Measurements from ENCODE around the gene FKBP8.
"Not testable (repeated sequence)": the region's sequence is repeated elsewhere in the genome, so short reads cannot be mapped to it uniquely, and the experiment has no call there.

The FKBP8 gene

GRCh38 chr19:18542941-18543813 lies at the start of gene FKBP8:
FKBP8 (minus strand) TSS chr19:18543573; CDS start chr19:18541970, 1,603 bp downstream.
- DNase-seq = peak; percentile 93 to 94

- not testable (repeated sequence) for DNase-seq
Observed at GRCh38 chr19:18592732-18593131, 49.4 kb upstream of the FKBP8 start.

GRCh38 chr19:18591735-18592385 lies 48.5 kb upstream of the FKBP8 start:
- DNase-seq = no peak

- DNase-seq = peak in 1 of 2 donors; percentile 43
Observed at GRCh38 chr19:18590273-18591272, 47.2 kb upstream of the FKBP8 start.

GRCh38 chr19:18589380-18590272 lies 46.3 kb upstream of the FKBP8 start:
- peak in 1 of 2 donors; percentile 69 for DNase-seq

- peak; percentile 88 to 90 for DNase-seq
Observed at GRCh38 chr19:18588611-18589379, 45.4 kb upstream of the FKBP8 start, which contains the start of gene REX1BD. REX1BD (plus strand) TSS chr19:18588798; CDS start chr19:18588802, 4 bp downstream.

- DNase-seq = no peak
Observed at GRCh38 chr19:18587962-18588610, 44.7 kb upstream of the FKBP8 start.

- DNase-seq = no peak
Observed at GRCh38 chr19:18587561-18587960, 44.2 kb upstream of the FKBP8 start.

GRCh38 chr19:18586306-18586705 lies 42.9 kb upstream of the FKBP8 start:
- no peak for DNase-seq

- no peak for DNase-seq
Observed at GRCh38 chr19:18580311-18580710, 36.9 kb upstream of the FKBP8 start.

GRCh38 chr19:18577365-18577914 lies 34.1 kb upstream of the FKBP8 start:
- DNase-seq = no peak

GRCh38 chr19:18576383-18576782 lies 33.0 kb upstream of the FKBP8 start:
- DNase-seq = no peak

- no peak for DNase-seq
Observed at GRCh38 chr19:18574691-18575291, 31.4 kb upstream of the FKBP8 start.

GRCh38 chr19:18571564-18572344 lies 28.4 kb upstream of the FKBP8 start, which contains the start of gene UBA52:
UBA52 (plus strand) TSS chr19:18571857; CDS start chr19:18573301, 1,444 bp downstream.
- DNase-seq = peak; percentile 98 to 99

- DNase-seq = no peak
Observed at GRCh38 chr19:18568367-18568766, 25.0 kb upstream of the FKBP8 start.

GRCh38 chr19:18566953-18567352 lies 23.6 kb upstream of the FKBP8 start:
- DNase-seq = no peak

- no peak for DNase-seq
Observed at GRCh38 chr19:18562086-18562485, 18.7 kb upstream of the FKBP8 start.

- DNase-seq = no peak
Observed at GRCh38 chr19:18559685-18560084, 16.3 kb upstream of the FKBP8 start.

GRCh38 chr19:18558604-18559003 lies 15.2 kb upstream of the FKBP8 start:
- DNase-seq = no peak
